HepG2 (cell line): ENCODE measurements around the gene POLR1G.

Source experiments
- E2F1 ChIP-seq: sonication (generic); formaldehyde crosslinking; IDR thresholded peaks from 2 replicates; pipeline ENCODE4 v1.5.0; 2020; ENCODE audit warnings: missing genetic modification reagents
- ELF1 ChIP-seq: sonication (generic); formaldehyde crosslinking; IDR thresholded peaks from 2 replicates; pipeline ENCODE4 v1.4.0; 2020; ENCODE audit warnings: missing genetic modification reagents
- POLR2AphosphoS5 ChIP-seq: IDR thresholded peaks from 2 replicates; pipeline ENCODE4 v1.6.1; 2012; ENCODE audit warnings: low read depth, low read length
- RFX5 ChIP-seq: IDR thresholded peaks from 2 replicates; pipeline ENCODE4 v1.6.1; 2011; ENCODE audit warnings: low read depth, low read length, improper control_type of control experiment
- TAF1 ChIP-seq: sonication (generic); formaldehyde crosslinking; IDR thresholded peaks from 2 replicates; pipeline ENCODE4 v1.4.0; 2020; ENCODE audit warnings: missing genetic modification reagents
- ZNF3 ChIP-seq: IDR thresholded peaks from 2 replicates; pipeline ENCODE4 v1.7.0; 2017; ENCODE audit warnings: inconsistent platforms
- ZNF34 ChIP-seq: sonication (generic); formaldehyde crosslinking; IDR thresholded peaks from 2 replicates; pipeline ENCODE4 v1.4.0; 2020; ENCODE audit warnings: mild to moderate bottlenecking, missing genetic modification reagents, borderline replicate concordance
- ZNF557 ChIP-seq: sonication (generic); formaldehyde crosslinking; IDR thresholded peaks from 2 replicates; pipeline ENCODE4 v1.4.0; 2020; ENCODE audit warnings: missing genetic modification reagents
- ZNF589 ChIP-seq: sonication (generic); formaldehyde crosslinking; conservative IDR thresholded peaks from 2 replicates; pipeline ENCODE4 v1.8.0; 2022; ENCODE audit warnings: mild to moderate bottlenecking, moderate library complexity, missing genetic modification reagents
- ZNF788 ChIP-seq: sonication (generic); formaldehyde crosslinking; IDR thresholded peaks from 2 replicates; pipeline ENCODE4 v1.5.0; 2020; ENCODE audit warnings: mild to moderate bottlenecking, missing genetic modification reagents, borderline replicate concordance
- ZZZ3 ChIP-seq: sonication (generic); formaldehyde crosslinking; IDR thresholded peaks from 2 replicates; pipeline ENCODE4 v1.4.0; 2020; ENCODE audit warnings: missing genetic modification reagents, mild to moderate bottlenecking, borderline replicate concordance
- TF ChIP-seq, protein P1 (sequence below): sonication (generic); formaldehyde crosslinking; IDR thresholded peaks from 2 replicates; pipeline ENCODE4 v1.5.0; 2020; ENCODE audit warnings: mild to moderate bottlenecking, missing genetic modification reagents, moderate library complexity
- TF ChIP-seq, protein P2 (sequence below): sonication (generic); formaldehyde crosslinking; IDR thresholded peaks from 2 replicates; pipeline ENCODE4 v1.4.0; 2020; ENCODE audit warnings: low read depth, mild to moderate bottlenecking, missing genetic modification reagents

DNA sequence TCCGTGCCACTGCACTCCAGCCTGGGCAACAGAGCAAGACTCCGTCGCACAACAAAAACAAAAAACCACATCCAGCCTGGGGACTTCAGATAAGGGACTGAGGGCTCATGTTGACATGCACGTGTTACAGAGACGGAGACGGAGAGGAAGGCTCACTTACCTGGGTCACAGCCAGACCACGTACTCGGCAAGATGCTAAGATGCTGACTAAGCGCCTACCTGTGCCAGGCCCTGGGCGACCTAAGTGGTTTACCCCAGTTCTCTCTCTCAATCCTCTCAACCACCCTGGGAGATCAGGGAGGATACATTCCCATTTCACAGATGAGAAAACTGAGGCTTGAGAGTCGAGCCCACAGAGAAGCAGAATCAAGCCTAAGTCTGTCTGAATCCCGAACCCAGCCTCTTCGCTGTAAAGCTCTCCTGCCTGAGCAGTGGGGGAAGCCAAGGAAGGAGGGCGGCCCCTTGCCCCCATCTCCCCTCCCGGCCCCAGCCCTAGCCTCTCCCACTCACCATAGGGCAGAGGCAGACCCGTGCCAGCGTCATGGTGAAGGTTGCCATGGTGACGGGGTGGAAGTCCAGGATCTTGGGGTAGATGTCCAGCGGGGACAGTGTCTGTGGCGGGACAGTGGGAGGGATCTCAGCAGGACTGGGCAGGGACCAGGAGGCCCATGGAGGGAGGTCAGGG lies 49.5 kb upstream of the POLR1G start:
- no peak for TF ChIP-seq ZNF3 (CRISPR knock-in tag)
- TF ChIP-seq, protein P1, sequence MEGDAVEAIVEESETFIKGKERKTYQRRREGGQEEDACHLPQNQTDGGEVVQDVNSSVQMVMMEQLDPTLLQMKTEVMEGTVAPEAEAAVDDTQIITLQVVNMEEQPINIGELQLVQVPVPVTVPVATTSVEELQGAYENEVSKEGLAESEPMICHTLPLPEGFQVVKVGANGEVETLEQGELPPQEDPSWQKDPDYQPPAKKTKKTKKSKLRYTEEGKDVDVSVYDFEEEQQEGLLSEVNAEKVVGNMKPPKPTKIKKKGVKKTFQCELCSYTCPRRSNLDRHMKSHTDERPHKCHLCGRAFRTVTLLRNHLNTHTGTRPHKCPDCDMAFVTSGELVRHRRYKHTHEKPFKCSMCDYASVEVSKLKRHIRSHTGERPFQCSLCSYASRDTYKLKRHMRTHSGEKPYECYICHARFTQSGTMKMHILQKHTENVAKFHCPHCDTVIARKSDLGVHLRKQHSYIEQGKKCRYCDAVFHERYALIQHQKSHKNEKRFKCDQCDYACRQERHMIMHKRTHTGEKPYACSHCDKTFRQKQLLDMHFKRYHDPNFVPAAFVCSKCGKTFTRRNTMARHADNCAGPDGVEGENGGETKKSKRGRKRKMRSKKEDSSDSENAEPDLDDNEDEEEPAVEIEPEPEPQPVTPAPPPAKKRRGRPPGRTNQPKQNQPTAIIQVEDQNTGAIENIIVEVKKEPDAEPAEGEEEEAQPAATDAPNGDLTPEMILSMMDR (CRISPR knock-in tag), result no peak
- no peak for TF ChIP-seq ELF1
- TF ChIP-seq ZZZ3 (CRISPR knock-in tag), result no peak
- TF ChIP-seq ZNF788 (CRISPR knock-in tag), result no peak
- no peak for TF ChIP-seq POLR2AphosphoS5
- TF ChIP-seq ZNF34 (CRISPR knock-in tag), result no peak
- TF ChIP-seq ZNF589 (CRISPR knock-in tag), result no peak
- TF ChIP-seq RFX5, result no peak
- no peak for TF ChIP-seq E2F1 (CRISPR knock-in tag)
- TF ChIP-seq, protein P2, sequence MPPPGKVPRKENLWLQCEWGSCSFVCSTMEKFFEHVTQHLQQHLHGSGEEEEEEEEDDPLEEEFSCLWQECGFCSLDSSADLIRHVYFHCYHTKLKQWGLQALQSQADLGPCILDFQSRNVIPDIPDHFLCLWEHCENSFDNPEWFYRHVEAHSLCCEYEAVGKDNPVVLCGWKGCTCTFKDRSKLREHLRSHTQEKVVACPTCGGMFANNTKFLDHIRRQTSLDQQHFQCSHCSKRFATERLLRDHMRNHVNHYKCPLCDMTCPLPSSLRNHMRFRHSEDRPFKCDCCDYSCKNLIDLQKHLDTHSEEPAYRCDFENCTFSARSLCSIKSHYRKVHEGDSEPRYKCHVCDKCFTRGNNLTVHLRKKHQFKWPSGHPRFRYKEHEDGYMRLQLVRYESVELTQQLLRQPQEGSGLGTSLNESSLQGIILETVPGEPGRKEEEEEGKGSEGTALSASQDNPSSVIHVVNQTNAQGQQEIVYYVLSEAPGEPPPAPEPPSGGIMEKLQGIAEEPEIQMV (CRISPR knock-in tag), result no peak
- no peak for TF ChIP-seq TAF1 (CRISPR knock-in tag)
- TF ChIP-seq ZNF557 (CRISPR knock-in tag), result no peak
